ENCODE data around the gene NRXN3. TPM values are rescaled to one million over a fixed set of nuclear protein-coding genes. Genes with fewer than 3 reads are reported as not detected.

NRXN3 gene
- total RNA-seq, 1 donor from 2014 or later = 19.8 TPM

DNA sequence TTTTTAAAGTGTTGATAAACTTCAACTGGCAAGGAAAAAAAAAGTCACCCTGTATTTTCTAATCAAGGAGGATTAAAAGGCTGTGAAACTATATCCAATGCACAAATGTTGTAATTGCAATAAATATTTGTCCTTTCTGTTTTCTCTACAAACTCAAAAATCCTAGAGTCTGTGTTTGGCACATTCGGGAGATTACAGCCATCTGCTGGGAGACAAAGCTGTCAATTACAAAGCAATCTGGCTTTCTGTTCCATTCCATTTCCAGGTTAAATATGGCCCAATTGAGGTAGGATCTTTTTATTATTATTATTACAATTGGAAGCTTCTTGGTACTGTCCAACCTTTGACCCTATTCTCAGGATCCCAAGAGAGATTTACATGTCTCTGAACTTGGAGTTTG, 1745.2 kb downstream of the NRXN3 start:
- Mint-ChIP-seq H3K36me3 (no peaks in the 10 kb centered on the region), H3K4me3 (no peak overlapping the region), H3K27ac (no peak overlapping the region), H3K9me3 (no peaks in the 10 kb centered on the region), H3K4me1 (ENCODE audit: unreplicated experiment) (peaks cover 8% of the 10 kb centered on the region), H3K27me3 (no peaks in the 10 kb centered on the region)
- DNase-seq (ENCODE audit: extremely low spot score, unreplicated experiment) = no peak
- TF ChIP-seq, protein P1, sequence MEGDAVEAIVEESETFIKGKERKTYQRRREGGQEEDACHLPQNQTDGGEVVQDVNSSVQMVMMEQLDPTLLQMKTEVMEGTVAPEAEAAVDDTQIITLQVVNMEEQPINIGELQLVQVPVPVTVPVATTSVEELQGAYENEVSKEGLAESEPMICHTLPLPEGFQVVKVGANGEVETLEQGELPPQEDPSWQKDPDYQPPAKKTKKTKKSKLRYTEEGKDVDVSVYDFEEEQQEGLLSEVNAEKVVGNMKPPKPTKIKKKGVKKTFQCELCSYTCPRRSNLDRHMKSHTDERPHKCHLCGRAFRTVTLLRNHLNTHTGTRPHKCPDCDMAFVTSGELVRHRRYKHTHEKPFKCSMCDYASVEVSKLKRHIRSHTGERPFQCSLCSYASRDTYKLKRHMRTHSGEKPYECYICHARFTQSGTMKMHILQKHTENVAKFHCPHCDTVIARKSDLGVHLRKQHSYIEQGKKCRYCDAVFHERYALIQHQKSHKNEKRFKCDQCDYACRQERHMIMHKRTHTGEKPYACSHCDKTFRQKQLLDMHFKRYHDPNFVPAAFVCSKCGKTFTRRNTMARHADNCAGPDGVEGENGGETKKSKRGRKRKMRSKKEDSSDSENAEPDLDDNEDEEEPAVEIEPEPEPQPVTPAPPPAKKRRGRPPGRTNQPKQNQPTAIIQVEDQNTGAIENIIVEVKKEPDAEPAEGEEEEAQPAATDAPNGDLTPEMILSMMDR (conservative IDR thresholded peaks at IDR 0.05) = no peak

- DNase-seq (ENCODE audit: extremely low spot score, unreplicated experiment) = no peak
- Mint-ChIP-seq H3K4me1 (ENCODE audit: unreplicated experiment) (peaks cover 8% of the 10 kb centered on the region), H3K27ac (no peak overlapping the region), H3K9me3 (no peaks in the 10 kb centered on the region), H3K4me3 (no peak overlapping the region), H3K27me3 (no peaks in the 10 kb centered on the region), H3K36me3 (no peaks in the 10 kb centered on the region)
- TF ChIP-seq, protein P1 (conservative IDR thresholded peaks at IDR 0.05) = no peak
These were observed 1746.1 kb downstream of the NRXN3 start for GRCh38 chr14:79916281-79916680.

- TF ChIP-seq, protein P1 (conservative IDR thresholded peaks at IDR 0.05) = no peak
- DNase-seq (ENCODE audit: extremely low spot score, unreplicated experiment) = no peak
- H3K9me3 Mint-ChIP-seq = no peaks in the 10 kb centered on the region
These were observed 1746.7 kb downstream of the NRXN3 start for GRCh38 chr14:79916892-79917291.

More at GRCh38 chr14:79916892-79917291, 1746.7 kb downstream of the NRXN3 start:
- Mint-ChIP-seq H3K36me3 (no peaks in the 10 kb centered on the region), H3K4me1 (ENCODE audit: unreplicated experiment) (peaks cover 8% of the 10 kb centered on the region), H3K4me3 (no peak overlapping the region), H3K27me3 (no peaks in the 10 kb centered on the region), H3K27ac (no peak overlapping the region)
